Mucosa of descending colon (tissue), 3 donors: ENCODE results near the gene SAMD4A. TPM values are rescaled to one million over a fixed set of nuclear protein-coding genes. Genes with fewer than 3 reads are reported as not detected.

Source experiments
- ATAC-seq: fragments of 200-7000 bp; cut with Tn5 transposase; one replicate; pipeline ENCODE4 v1.9.1; 2020; ENCODE audit warnings: mild to moderate bottlenecking, moderate library complexity
- DNase-seq, 3 donors: peaks; one replicate each; pipeline ENCODE4 v3.0.0-alpha.2; 2020
- H3K36me3 ChIP-seq: fragments of 200-600 bp; one replicate; pipeline ENCODE4 v1.8.0; 2021; ENCODE audit warnings: low read depth, mild to moderate bottlenecking
- H3K4me1 ChIP-seq: fragments of 200-600 bp; one replicate; pipeline ENCODE4 v1.8.0; 2021; ENCODE audit warnings: low read depth, mild to moderate bottlenecking
- H3K4me3 ChIP-seq: fragments of 200-600 bp; one replicate; pipeline ENCODE4 v1.8.0; 2021; ENCODE audit warnings: mild to moderate bottlenecking
- H3K9me3 ChIP-seq: fragments of 200-600 bp; one replicate; pipeline ENCODE4 v1.8.0; 2021; ENCODE audit warnings: mild to moderate bottlenecking
- CTCF ChIP-seq: fragments of 200-600 bp; IDR thresholded peaks from one replicate; pipeline ENCODE4 v1.8.0; 2022; ENCODE audit warnings: antibody characterized with exemption, mild to moderate bottlenecking
- intact Hi-C, 2 donors: fragments of 100-400 bp; cut with DNase I in 1 of 2; cut with micrococcal nuclease in 1 of 2; formaldehyde crosslinking; loops; one replicate each; pipeline versions ENCODE4 v1.11.0 to v1.11.1; 2022; cut with DNase I, micrococcal nuclease
- total RNA-seq, 3 donors: library from RNA; stranded (reverse); fragmentation: NEBNext Ultra II Directional in 2 of 3; extraction: Animal tissue kit (Norgen Biotek cat#: 25700) in 2 of 3; gene quantifications; one replicate each; pipeline versions ENCODE4 v1.2.1 to v1.2.4, GENCODE V29; 2021 to 2023
- donor health status: DM: no; HTN: no; CAD: no; lungs with moderate emphysema.
- donor health status: DM: no; HTN: no; CAD: no.
- donor health status: DM: no; HTN: yes; CAD: no.

Gene SAMD4A
- total RNA-seq, 3 donors from 2014 or later: 14.7 to 82.1 (median 16.5) TPM

GRCh38 chr14:54606631-54607133, 39.8 kb downstream of the SAMD4A start:
- ATAC-seq (no peak), DNase-seq (no peak)
- Histone ChIP-seq H3K4me1 (no peaks in the 10 kb centered on the region), H3K9me3 (no peaks in the 10 kb centered on the region), H3K36me3 (no peaks in the 10 kb centered on the region), H3K4me3 (no peak overlapping the region)
- no peak for TF ChIP-seq CTCF
- intact Hi-C loops: no loop called here

- intact Hi-C loops: no loop called here
- ATAC-seq: no peak
- no peaks in the 10 kb centered on the region for H3K4me1 ChIP-seq
Observed at GRCh38 chr14:54609576-54609975, 42.6 kb downstream of the SAMD4A start.

GRCh38 chr14:54610051-54610977, 43.4 kb downstream of the SAMD4A start:
- intact Hi-C loops: no loop called here
- Histone ChIP-seq H3K9me3 (no peaks in the 10 kb centered on the region), H3K4me1 (no peaks in the 10 kb centered on the region), H3K36me3 (no peaks in the 10 kb centered on the region), H3K4me3 (no peak overlapping the region)
- no peak for TF ChIP-seq CTCF
- no peak for DNase-seq
- no peak for ATAC-seq

More at GRCh38 chr14:54609576-54609975, 42.6 kb downstream of the SAMD4A start:
- no peak for DNase-seq
- no peaks in the 10 kb centered on the region for H3K36me3 ChIP-seq
- no peak for TF ChIP-seq CTCF
- no peaks in the 10 kb centered on the region for H3K9me3 ChIP-seq
- no peak overlapping the region for H3K4me3 ChIP-seq

GRCh38 chr14:54614296-54614695, 47.4 kb downstream of the SAMD4A start:
- ATAC-seq (no peak), DNase-seq (no peak)
- H3K4me3 ChIP-seq: no peak overlapping the region
- TF ChIP-seq CTCF: no peak
- H3K4me1 ChIP-seq: no peaks in the 10 kb centered on the region
- H3K9me3 ChIP-seq: no peaks in the 10 kb centered on the region
- no peaks in the 10 kb centered on the region for H3K36me3 ChIP-seq
- intact Hi-C loops: no loop called here

GRCh38 chr14:54617467-54617866, 50.5 kb downstream of the SAMD4A start:
- no peak for TF ChIP-seq CTCF
- ATAC-seq (no peak), DNase-seq (no peak)
- intact Hi-C loops: no loop called here
- Histone ChIP-seq H3K36me3 (no peaks in the 10 kb centered on the region), H3K9me3 (no peaks in the 10 kb centered on the region), H3K4me1 (no peaks in the 10 kb centered on the region), H3K4me3 (no peak overlapping the region)
